ENCODE results near the gene CEACAM1. TPM values are rescaled to one million over a fixed set of nuclear protein-coding genes. Genes with fewer than 3 reads are reported as not detected.
"Not testable (repeated sequence)": the region's sequence is repeated elsewhere in the genome, so short reads cannot be mapped to it uniquely, and the experiment has no call there.

CEACAM1 gene
- total RNA-seq, 2 experiments from 2014 or later: 22.5 to 27.1 TPM

GRCh38 chr19:42469311-42470235 is 58.7 kb downstream of the CEACAM1 start:
- peaks cover 37% of the 10 kb centered on the region for H3K4me1 Mint-ChIP-seq (ENCODE audit: low read depth)
- H3K4me3 Mint-ChIP-seq: peak overlapping the region; percentile 25
- ATAC-seq: peak; percentile 65

GRCh38 chr19:42468273-42468796 is 59.9 kb downstream of the CEACAM1 start:
- CTCF ChIA-PET: interaction anchor here (0.9 to 2.7 kb wide), 4 partner anchors 13 to 99 kb away, joined by 3 to 8 read pairs (median 3); no protein-coding TSS in a partner anchor
- POLR2A ChIA-PET: no interaction called here
- H3K4me1 Mint-ChIP-seq (ENCODE audit: low read depth): peaks cover 37% of the 10 kb centered on the region
- H3K36me3 Mint-ChIP-seq (ENCODE audit: low read depth): no peaks in the 10 kb centered on the region
- H3K27me3 Mint-ChIP-seq (ENCODE audit: low read depth): no peaks in the 10 kb centered on the region
- no peak overlapping the region for H3K4me3 Mint-ChIP-seq
- H3K9me3 Mint-ChIP-seq (ENCODE audit: insufficient read depth): no peaks in the 10 kb centered on the region
- DNase-seq: no peak
- H3K27ac Mint-ChIP-seq: peak overlapping the region; percentile 64
- no peak for ATAC-seq

More at GRCh38 chr19:42469311-42470235, 58.7 kb downstream of the CEACAM1 start:
- Mint-ChIP-seq H3K36me3 (ENCODE audit: low read depth) (no peaks in the 10 kb centered on the region), H3K9me3 (ENCODE audit: insufficient read depth) (no peaks in the 10 kb centered on the region), H3K27me3 (ENCODE audit: low read depth) (no peaks in the 10 kb centered on the region), H3K27ac (no peak overlapping the region)
- ChIA-PET POLR2A (no interaction called here), CTCF (interaction anchor here (0.9 to 3.2 kb wide), 6 partner anchors 14 to 97 kb away, joined by 3 to 21 read pairs (median 5); partner anchors contain the start of gene CEACAM1)
- peak; percentile 35 for DNase-seq

GRCh38 chr19:42467183-42467760 is 61.0 kb downstream of the CEACAM1 start:
- no peaks in the 10 kb centered on the region for H3K36me3 Mint-ChIP-seq (ENCODE audit: low read depth)
- no peak for ATAC-seq
- H3K4me3 Mint-ChIP-seq: no peak overlapping the region
- DNase-seq: no peak
- peak overlapping the region; percentile 73 for H3K27ac Mint-ChIP-seq
- no peaks in the 10 kb centered on the region for H3K9me3 Mint-ChIP-seq (ENCODE audit: insufficient read depth)
- CTCF ChIA-PET: interaction anchor here (0.9 to 2.7 kb wide), 11 partner anchors 11 to 100 kb away, joined by 3 to 27 read pairs (median 5); partner anchors contain the start of gene CEACAM1
- no peaks in the 10 kb centered on the region for H3K27me3 Mint-ChIP-seq (ENCODE audit: low read depth)
- peaks cover 37% of the 10 kb centered on the region for H3K4me1 Mint-ChIP-seq (ENCODE audit: low read depth)
- POLR2A ChIA-PET: interaction anchor here (1.1 kb wide), 1 partner anchor 11 kb away, joined by 6 read pairs; no protein-coding TSS in a partner anchor

- CTCF ChIA-PET: interaction anchor here (0.9 to 2.7 kb wide), 12 partner anchors 11 to 100 kb away, joined by 3 to 27 read pairs (median 5); partner anchors contain the start of gene CEACAM1
- ATAC-seq (peak; percentile 35), DNase-seq (no peak)
- no peaks in the 10 kb centered on the region for H3K36me3 Mint-ChIP-seq (ENCODE audit: low read depth)
- peak overlapping the region; percentile 73 for H3K27ac Mint-ChIP-seq
- peaks cover 37% of the 10 kb centered on the region for H3K4me1 Mint-ChIP-seq (ENCODE audit: low read depth)
- POLR2A ChIA-PET: interaction anchor here (1.1 kb wide), 1 partner anchor 10 kb away, joined by 6 read pairs; no protein-coding TSS in a partner anchor
- H3K9me3 Mint-ChIP-seq (ENCODE audit: insufficient read depth): no peaks in the 10 kb centered on the region
- no peak overlapping the region for H3K4me3 Mint-ChIP-seq
- no peaks in the 10 kb centered on the region for H3K27me3 Mint-ChIP-seq (ENCODE audit: low read depth)
These were observed 61.6 kb downstream of the CEACAM1 start for GRCh38 chr19:42466521-42467182.

GRCh38 chr19:42465827-42466280 is 62.4 kb downstream of the CEACAM1 start:
- Mint-ChIP-seq H3K4me3 (no peak overlapping the region), H3K4me1 (ENCODE audit: low read depth) (peaks cover 37% of the 10 kb centered on the region), H3K27ac (peak overlapping the region; percentile 73), H3K9me3 (ENCODE audit: insufficient read depth) (no peaks in the 10 kb centered on the region), H3K27me3 (ENCODE audit: low read depth) (no peaks in the 10 kb centered on the region), H3K36me3 (ENCODE audit: low read depth) (no peaks in the 10 kb centered on the region)
- CTCF ChIA-PET: interaction anchor here (0.8 to 2.7 kb wide), 9 partner anchors 11 to 63 kb away, joined by 3 to 27 read pairs (median 5); partner anchors contain the start of gene CEACAM1
- DNase-seq: no peak
- ATAC-seq: no peak
- POLR2A ChIA-PET: no interaction called here

- H3K4me1 Mint-ChIP-seq (ENCODE audit: low read depth): peaks cover 18% of the 10 kb centered on the region
- ChIA-PET CTCF (interaction anchor here (1.1 to 2.4 kb wide), 2 partner anchors 11 to 23 kb away, joined by 3 to 10 read pairs; no protein-coding TSS in a partner anchor), POLR2A (no interaction called here)
- H3K36me3 Mint-ChIP-seq (ENCODE audit: low read depth): no peaks in the 10 kb centered on the region
- ATAC-seq (no peak), DNase-seq (no peak)
- H3K27ac Mint-ChIP-seq: no peak overlapping the region
- H3K4me3 Mint-ChIP-seq: no peak overlapping the region
- H3K27me3 Mint-ChIP-seq (ENCODE audit: low read depth): no peaks in the 10 kb centered on the region
- H3K9me3 Mint-ChIP-seq (ENCODE audit: insufficient read depth): no peaks in the 10 kb centered on the region
These were observed 66.5 kb downstream of the CEACAM1 start for GRCh38 chr19:42461700-42462324.

- DNase-seq; H3K4me3 Mint-ChIP-seq; POLR2A ChIA-PET; ATAC-seq; H3K27me3 Mint-ChIP-seq (ENCODE audit: low read depth); H3K9me3 Mint-ChIP-seq (ENCODE audit: insufficient read depth); H3K36me3 Mint-ChIP-seq (ENCODE audit: low read depth); H3K27ac Mint-ChIP-seq: not testable (repeated sequence)
- CTCF ChIA-PET: interaction anchor here (1.1 to 2.4 kb wide), 2 partner anchors 11 to 23 kb away, joined by 3 to 10 read pairs; no protein-coding TSS in a partner anchor
- H3K4me1 Mint-ChIP-seq (ENCODE audit: low read depth): peaks cover 14% of the 10 kb centered on the region
These were observed 67.0 kb downstream of the CEACAM1 start for GRCh38 chr19:42461231-42461630.

- ChIA-PET POLR2A (no interaction called here), CTCF (interaction anchor here (1.0 to 1.8 kb wide), 3 partner anchors 10 to 107 kb away, joined by 3 to 9 read pairs (median 6); no protein-coding TSS in a partner anchor)
- Mint-ChIP-seq H3K27ac (no peak overlapping the region), H3K36me3 (ENCODE audit: low read depth) (no peaks in the 10 kb centered on the region), H3K4me1 (ENCODE audit: low read depth) (peaks cover 19% of the 10 kb centered on the region), H3K27me3 (ENCODE audit: low read depth) (no peaks in the 10 kb centered on the region), H3K9me3 (ENCODE audit: insufficient read depth) (no peaks in the 10 kb centered on the region), H3K4me3 (no peak overlapping the region)
- no peak for ATAC-seq
- DNase-seq: no peak
These were observed 68.4 kb downstream of the CEACAM1 start for GRCh38 chr19:42459926-42460325.

Other genes with a start within 250 kb of the CEACAM1 start
- under 1 TPM; 0.44 to 0.55 TPM for gene PRR19, start 226.3 kb downstream of the CEACAM1 start, total RNA-seq
- gene PAFAH1B3, start 225.9 kb downstream of the CEACAM1 start, total RNA-seq: 10 to 100 TPM; 48.2 to 52.7 TPM
- gene TMEM145, start 215.2 kb downstream of the CEACAM1 start, total RNA-seq: under 1 TPM in 1 of 2 experiments, not detected in 1; 0.37 TPM
- gene MEGF8, start 202.8 kb downstream of the CEACAM1 start, total RNA-seq: 1 to 10 TPM; 5.0 to 5.9 TPM
- gene CNFN, start 138.2 kb downstream of the CEACAM1 start, total RNA-seq: not detected
- gene LIPE, start 101.1 kb downstream of the CEACAM1 start, total RNA-seq: 10 to 100 TPM; 33.4 to 34.6 TPM
- gene CXCL17, start 85.5 kb downstream of the CEACAM1 start, total RNA-seq: not detected
- not detected for gene CEACAM8, start 66.4 kb upstream of the CEACAM1 start, total RNA-seq
- gene PSG3, start 212.0 kb upstream of the CEACAM1 start, total RNA-seq: not detected
- not detected for gene PSG8, start 237.2 kb upstream of the CEACAM1 start, total RNA-seq

All from activated CD8-positive, alpha-beta T cell treated with anti-CD3 and anti-CD28 coated beads, Interleukin-2, amount 10 ng/mL, durations not matched to agents 7 days and 5 days (primary cell).